H9 (cell line): ENCODE data around the gene TOMM5. TPM values are rescaled to one million over a fixed set of nuclear protein-coding genes. Genes with fewer than 3 reads are reported as not detected.

ENCODE experiments used
- DNase-seq: peaks from one replicate; pipeline ENCODE4 v3.0.0-alpha.2; 2017
- H2AFZ ChIP-seq: one replicate; pipeline ENCODE4 v1.6.1; 2013; ENCODE audit warnings: mild to moderate bottlenecking, low read length, control low read depth, moderate library complexity
- H2AK5ac ChIP-seq: 2 replicates; pipeline ENCODE4 v1.6.1; 2013; ENCODE audit warnings: low read length, control low read depth, mixed read lengths; ENCODE audit not compliant: insufficient read length
- H2BK120ac ChIP-seq: one replicate; pipeline ENCODE4 v1.6.1; 2013; ENCODE audit warnings: low read depth, mild to moderate bottlenecking, low read length, control low read depth, inconsistent platforms; ENCODE audit not compliant: poor library complexity, severe bottlenecking
- H2BK12ac ChIP-seq: 2 replicates; pipeline ENCODE4 v1.6.1; 2013; ENCODE audit warnings: low read length, control low read depth, mixed read lengths, low read depth; ENCODE audit not compliant: insufficient read length
- H2BK15ac ChIP-seq: 2 replicates; pipeline ENCODE4 v1.6.1; 2013; ENCODE audit warnings: low read depth, low read length, control low read depth
- H2BK20ac ChIP-seq: one replicate; pipeline ENCODE4 v1.6.1; 2013; ENCODE audit warnings: low read depth, mild to moderate bottlenecking, low read length, control low read depth, inconsistent platforms; ENCODE audit not compliant: poor library complexity, severe bottlenecking
- H2BK5ac ChIP-seq: 2 replicates; pipeline ENCODE4 v1.6.1; 2013; ENCODE audit warnings: low read length, control low read depth, mixed read lengths; ENCODE audit not compliant: insufficient read length
- H3K14ac ChIP-seq: 2 replicates; pipeline ENCODE4 v1.6.1; 2013; ENCODE audit warnings: low read length, control low read depth; ENCODE audit not compliant: insufficient read depth
- H3K18ac ChIP-seq: 2 replicates; pipeline ENCODE4 v1.6.1; 2013; ENCODE audit warnings: low read depth, mild to moderate bottlenecking, mixed read lengths, low read length, control low read depth; ENCODE audit not compliant: insufficient read length
- H3K23ac ChIP-seq: 2 replicates; pipeline ENCODE4 v1.6.1; 2013; ENCODE audit warnings: low read length, control low read depth, mixed read lengths, low read depth; ENCODE audit not compliant: insufficient read length
- H3K23me2 ChIP-seq: 2 replicates; pipeline ENCODE4 v1.6.1; 2013; ENCODE audit warnings: low read depth, mild to moderate bottlenecking, mixed read lengths, low read length, control low read depth; ENCODE audit not compliant: insufficient read length, poor library complexity, severe bottlenecking
- H3K27ac ChIP-seq: 2 replicates; pipeline ENCODE4 v1.5.1; 2013; ENCODE audit warnings: low read length, control low read depth, mixed read lengths, low read depth; ENCODE audit not compliant: insufficient read length
- H3K27me3 ChIP-seq: 2 replicates; pipeline ENCODE4 v1.6.1; 2013; ENCODE audit warnings: low read length, control low read depth, inconsistent platforms; ENCODE audit not compliant: insufficient read depth
- H3K4ac ChIP-seq: 2 replicates; pipeline ENCODE4 v1.6.1; 2013; ENCODE audit warnings: low read depth, mild to moderate bottlenecking, control low read depth, inconsistent platforms, low read length, moderate library complexity
- H3K4me1 ChIP-seq: 2 replicates; pipeline ENCODE4 v1.6.1; 2013; ENCODE audit warnings: low read length, control low read depth, inconsistent platforms; ENCODE audit not compliant: insufficient read depth
- H3K4me2 ChIP-seq: 2 replicates; pipeline ENCODE4 v1.6.1; 2013; ENCODE audit warnings: low read length, control low read depth, mixed read lengths; ENCODE audit not compliant: insufficient read length, insufficient read depth
- H3K56ac ChIP-seq: 2 replicates; pipeline ENCODE4 v1.6.1; 2013; ENCODE audit warnings: low read depth, mild to moderate bottlenecking, mixed read lengths, low read length, control low read depth; ENCODE audit not compliant: insufficient read length
- H3K79me1 ChIP-seq: 2 replicates; pipeline ENCODE4 v1.6.1; 2013; ENCODE audit warnings: low read depth, mild to moderate bottlenecking, moderate library complexity, low read length, control low read depth, inconsistent platforms; ENCODE audit not compliant: insufficient read depth, poor library complexity, severe bottlenecking
- H3K79me2 ChIP-seq: 2 replicates; pipeline ENCODE4 v1.6.1; 2013; ENCODE audit warnings: low read length, control low read depth, inconsistent platforms; ENCODE audit not compliant: insufficient read depth
- H3K9ac ChIP-seq: 2 replicates; pipeline ENCODE4 v1.6.1; 2013; ENCODE audit warnings: low read length, control low read depth, mixed read lengths; ENCODE audit not compliant: insufficient read length; ENCODE audit errors: extremely low read depth
- H3K9me3 ChIP-seq: one replicate; pipeline ENCODE4 v1.6.1; 2013; ENCODE audit warnings: low read depth, low read length, inconsistent platforms; ENCODE audit not compliant: control insufficient read depth
- H3T11ph ChIP-seq: one replicate; pipeline ENCODE4 v1.6.1; 2013; ENCODE audit warnings: mild to moderate bottlenecking, low read length, control low read depth, inconsistent platforms
- H4K20me1 ChIP-seq: one replicate; pipeline ENCODE4 v1.6.1; 2013; ENCODE audit not compliant: control insufficient read depth, insufficient read length, insufficient read depth
- H4K5ac ChIP-seq: 2 replicates; pipeline ENCODE4 v1.6.1; 2013; ENCODE audit warnings: low read depth, mild to moderate bottlenecking, mixed read lengths, low read length, control low read depth; ENCODE audit not compliant: insufficient read length
- H4K8ac ChIP-seq: replicated peaks from 2 replicates; pipeline ENCODE4 v1.6.1; 2013; ENCODE audit warnings: low read length, control low read depth, mixed read lengths, low read depth; ENCODE audit not compliant: insufficient read length
- H4K91ac ChIP-seq: 2 replicates; pipeline ENCODE4 v1.6.1; 2013; ENCODE audit warnings: low read depth, mild to moderate bottlenecking, moderate library complexity, mixed read lengths, low read length, control low read depth; ENCODE audit not compliant: insufficient read length
- H3K27ac Mint-ChIP-seq, 3 experiments: 2 replicates in 2 of 3; 3 replicates in 1 of 3; pipeline ENCODE4 v1.8.0; 2020 to 2021; ENCODE audit warnings: mixed read lengths in 3 of 3, mild to moderate bottlenecking in 1 of 3, moderate library complexity in 1 of 3
- H3K27me3 Mint-ChIP-seq: 2 replicates; pipeline ENCODE4 v1.8.0; 2021; ENCODE audit warnings: low read depth, mild to moderate bottlenecking, moderate library complexity, mixed read lengths
- H3K36me3 Mint-ChIP-seq, 3 experiments: 2 replicates in 2 of 3; 3 replicates in 1 of 3; pipeline ENCODE4 v1.8.0; 2020 to 2021; ENCODE audit warnings: low read depth in 3 of 3, mixed read lengths in 3 of 3; ENCODE audit not compliant: insufficient read depth in 1 of 3
- H3K4me1 Mint-ChIP-seq, 2 experiments: 2 replicates each; pipeline ENCODE4 v1.8.0; 2020; ENCODE audit warnings: mixed read lengths in 2 of 2
- H3K4me3 Mint-ChIP-seq, 2 experiments: 2 replicates in 1 of 2; 3 replicates in 1 of 2; pipeline ENCODE4 v1.8.0; 2020 to 2021; ENCODE audit warnings: mild to moderate bottlenecking in 2 of 2, mixed read lengths in 2 of 2, moderate library complexity in 1 of 2
- H3K9me3 Mint-ChIP-seq, 2 experiments: 2 replicates in 1 of 2; 3 replicates in 1 of 2; pipeline ENCODE4 v1.8.0; 2020; ENCODE audit warnings: mild to moderate bottlenecking in 2 of 2, mixed read lengths in 2 of 2, moderate library complexity in 1 of 2
- CTCF ChIP-seq: fragments of 200-600 bp; sonication (generic); conservative IDR thresholded peaks from 3 replicates; pipeline ENCODE4 v1.8.0; 2021; ENCODE audit warnings: antibody characterized with exemption, mild to moderate bottlenecking
- WGBS: extraction: QIAGEN DNeasy Blood & Tissue Kit; methylation state at CpG from one replicate; pipeline ENCODE4 v1.1.7; 2013; ENCODE audit warnings: missing lambda C conversion rate, low lambda C conversion rate, mixed read lengths; ENCODE audit not compliant: insufficient read length; ENCODE audit errors: extremely low coverage; 5-methylcytosine and 5-hydroxymethylcytosine counted together
- total RNA-seq: library from RNA; stranded (reverse); gene quantifications from 2 replicates; pipeline ENCODE4 v1.2.1, GENCODE V29; 2021

Gene TOMM5
- total RNA-seq, 1 experiment from 2014 or later, result 124 TPM

DNA sequence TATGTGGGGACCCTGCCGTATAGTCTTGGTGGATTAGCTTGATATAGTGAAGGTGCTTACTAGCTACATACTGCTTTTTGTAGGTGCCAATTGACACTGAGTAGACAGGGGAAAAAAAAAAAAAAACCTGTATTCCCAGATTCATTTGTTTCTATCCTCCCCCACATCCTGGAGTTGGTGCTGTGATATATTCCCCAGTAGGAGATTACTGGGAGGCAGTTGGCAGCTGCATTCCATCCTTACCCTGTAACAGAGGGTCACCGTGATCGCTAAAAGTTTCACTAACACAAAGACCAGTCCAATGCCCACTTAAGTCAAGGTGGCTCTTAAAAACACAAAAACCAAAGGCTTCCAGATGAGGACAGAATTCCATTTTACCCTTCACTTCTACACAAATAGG lies 27.4 kb upstream of the TOMM5 start:
- no peak overlapping the region for H3K14ac ChIP-seq
- no peaks in the 10 kb centered on the region for H3K79me2 ChIP-seq
- no peak overlapping the region for H2BK5ac ChIP-seq
- no peak overlapping the region for H2BK120ac ChIP-seq
- H2BK20ac ChIP-seq, result no peak overlapping the region
- TF ChIP-seq CTCF, result no peak
- no peak overlapping the region for H4K8ac ChIP-seq
- H2BK12ac ChIP-seq, result no peak overlapping the region
- no peaks in the 10 kb centered on the region for H3K9me3 Mint-ChIP-seq
- H3K27me3 ChIP-seq, result no peaks in the 10 kb centered on the region
- peaks cover 5% of the 10 kb centered on the region; the same call in 1 of the 2 replicates for H3K4me1 ChIP-seq
- no peaks in the 10 kb centered on the region for H3K23me2 ChIP-seq
- no peaks in the 10 kb centered on the region for H3K9me3 ChIP-seq
- no peaks in the 10 kb centered on the region for H3K79me1 ChIP-seq
- H3K36me3 Mint-ChIP-seq, result no peaks in the 10 kb centered on the region
- H2AFZ ChIP-seq, result no peak overlapping the region
- H2AK5ac ChIP-seq, result no peak overlapping the region
- peaks cover 2% of the 10 kb centered on the region for H3K27me3 Mint-ChIP-seq
- no peak overlapping the region for H2BK15ac ChIP-seq
- no peak overlapping the region for H3K18ac ChIP-seq
- H3K27ac Mint-ChIP-seq, result no peak overlapping the region
- H3K4me2 ChIP-seq, result no peak overlapping the region
- H3K4ac ChIP-seq, result no peak overlapping the region
- no peak overlapping the region for H3K23ac ChIP-seq
- H4K5ac ChIP-seq, result no peak overlapping the region
- H3K9ac ChIP-seq, result no peak overlapping the region
- no peak for DNase-seq
- H4K20me1 ChIP-seq, result no peaks in the 10 kb centered on the region
- H3T11ph ChIP-seq, result no peak overlapping the region
- no CpG with 5 or more reads among the region's 3 CpGs for WGBS
- H4K91ac ChIP-seq, result no peak overlapping the region
- H3K56ac ChIP-seq, result no peak overlapping the region
- no peak overlapping the region for H3K4me3 Mint-ChIP-seq
- no peak overlapping the region for H3K27ac ChIP-seq
- H3K4me1 Mint-ChIP-seq, result peaks cover 20 to 25% of the 10 kb centered on the region in 2 experiments
